ENCODE data around the gene SIX1.

DNA sequence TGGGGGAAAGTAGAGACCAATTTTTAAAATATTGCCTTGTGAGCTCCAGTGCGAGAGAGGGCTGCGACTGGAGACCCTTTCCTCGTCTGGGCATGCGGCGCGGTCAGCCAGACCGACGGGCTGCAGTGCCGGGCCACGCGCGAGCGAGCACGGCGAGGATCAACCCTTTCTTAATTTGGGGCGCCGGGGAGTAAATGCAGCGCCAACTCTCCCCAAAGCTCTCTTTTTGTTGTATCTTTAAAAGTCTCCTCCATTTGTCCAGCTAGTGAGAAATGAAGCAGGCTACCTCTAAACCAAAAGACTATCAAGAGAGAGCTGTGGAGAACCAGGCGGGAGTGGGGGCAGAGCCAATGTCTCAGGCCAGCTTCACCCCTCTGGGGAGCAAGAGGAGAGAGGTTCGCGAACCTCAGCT, 1.4 kb downstream of the SIX1 start:
- TF ChIP-seq, protein P1, sequence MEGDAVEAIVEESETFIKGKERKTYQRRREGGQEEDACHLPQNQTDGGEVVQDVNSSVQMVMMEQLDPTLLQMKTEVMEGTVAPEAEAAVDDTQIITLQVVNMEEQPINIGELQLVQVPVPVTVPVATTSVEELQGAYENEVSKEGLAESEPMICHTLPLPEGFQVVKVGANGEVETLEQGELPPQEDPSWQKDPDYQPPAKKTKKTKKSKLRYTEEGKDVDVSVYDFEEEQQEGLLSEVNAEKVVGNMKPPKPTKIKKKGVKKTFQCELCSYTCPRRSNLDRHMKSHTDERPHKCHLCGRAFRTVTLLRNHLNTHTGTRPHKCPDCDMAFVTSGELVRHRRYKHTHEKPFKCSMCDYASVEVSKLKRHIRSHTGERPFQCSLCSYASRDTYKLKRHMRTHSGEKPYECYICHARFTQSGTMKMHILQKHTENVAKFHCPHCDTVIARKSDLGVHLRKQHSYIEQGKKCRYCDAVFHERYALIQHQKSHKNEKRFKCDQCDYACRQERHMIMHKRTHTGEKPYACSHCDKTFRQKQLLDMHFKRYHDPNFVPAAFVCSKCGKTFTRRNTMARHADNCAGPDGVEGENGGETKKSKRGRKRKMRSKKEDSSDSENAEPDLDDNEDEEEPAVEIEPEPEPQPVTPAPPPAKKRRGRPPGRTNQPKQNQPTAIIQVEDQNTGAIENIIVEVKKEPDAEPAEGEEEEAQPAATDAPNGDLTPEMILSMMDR (IDR thresholded peaks at IDR 0.05; ENCODE audit: insufficient read depth, low read length, poor library complexity, severe bottlenecking) = no peak
- no peak for TF ChIP-seq EZH2phosphoT487 (conservative IDR thresholded peaks at IDR 0.05; ENCODE audit: low read length)

Data from SU-DHL-6 (cell line).